ENCODE data around the gene PIGA. TPM values are rescaled to one million over a fixed set of nuclear protein-coding genes. Genes with fewer than 3 reads are reported as not detected.

The PIGA gene
- total and polyA plus RNA-seq, 8 donors, result 4.0 to 14.7 (median 9.1) TPM

DNA sequence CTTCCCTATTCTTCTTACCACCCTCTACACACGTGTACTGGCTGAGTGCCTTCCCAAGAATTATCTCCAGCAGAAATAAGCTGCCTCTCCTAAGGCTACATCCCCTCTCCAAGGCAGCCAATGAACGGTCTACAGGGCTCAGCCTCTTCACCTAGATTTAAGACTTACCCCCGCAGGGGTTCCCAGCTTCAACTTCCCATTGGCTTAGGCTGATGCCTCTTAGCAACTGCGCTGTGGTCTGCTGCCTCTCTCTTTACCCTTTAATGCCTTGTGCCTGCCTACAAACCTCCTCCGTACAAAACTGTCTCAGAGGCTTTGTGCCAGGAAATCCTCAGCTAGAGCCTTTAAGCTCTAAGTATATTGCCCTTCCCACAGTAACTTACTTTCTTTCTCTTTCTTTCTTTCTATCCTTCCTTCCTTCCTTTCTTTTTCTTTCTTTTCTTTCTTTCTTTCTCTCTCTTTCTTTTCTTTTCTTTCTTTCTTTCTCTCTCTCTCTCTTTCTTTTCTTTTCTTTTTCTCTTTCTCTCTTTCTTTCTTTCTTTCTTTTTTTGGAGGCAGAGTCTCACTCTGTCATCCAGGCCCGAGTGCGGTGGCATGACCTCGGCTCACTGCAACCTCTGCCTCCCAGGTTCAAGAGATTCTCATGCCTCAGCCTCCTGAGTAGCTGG, 15.1 kb upstream of the PIGA start:
- Histone ChIP-seq H3K4me3 (no peak overlapping the region), H3K4me1 (no peaks in the 10 kb centered on the region), H3K36me3 (no peaks in the 10 kb centered on the region), H3K9me3 (no peaks in the 10 kb centered on the region), H3K27ac (no peak overlapping the region), H3K27me3 (peaks cover 0 to 6% (median 2%) of the 10 kb centered on the region in 4 donors)
- 65 to 84% methylated on average over 8 of the region's 8 CpGs for WGBS, 2 donors
- FAIRE-seq, result no peak
- DNase-seq, result no peak
- TF ChIP-seq, protein P1, sequence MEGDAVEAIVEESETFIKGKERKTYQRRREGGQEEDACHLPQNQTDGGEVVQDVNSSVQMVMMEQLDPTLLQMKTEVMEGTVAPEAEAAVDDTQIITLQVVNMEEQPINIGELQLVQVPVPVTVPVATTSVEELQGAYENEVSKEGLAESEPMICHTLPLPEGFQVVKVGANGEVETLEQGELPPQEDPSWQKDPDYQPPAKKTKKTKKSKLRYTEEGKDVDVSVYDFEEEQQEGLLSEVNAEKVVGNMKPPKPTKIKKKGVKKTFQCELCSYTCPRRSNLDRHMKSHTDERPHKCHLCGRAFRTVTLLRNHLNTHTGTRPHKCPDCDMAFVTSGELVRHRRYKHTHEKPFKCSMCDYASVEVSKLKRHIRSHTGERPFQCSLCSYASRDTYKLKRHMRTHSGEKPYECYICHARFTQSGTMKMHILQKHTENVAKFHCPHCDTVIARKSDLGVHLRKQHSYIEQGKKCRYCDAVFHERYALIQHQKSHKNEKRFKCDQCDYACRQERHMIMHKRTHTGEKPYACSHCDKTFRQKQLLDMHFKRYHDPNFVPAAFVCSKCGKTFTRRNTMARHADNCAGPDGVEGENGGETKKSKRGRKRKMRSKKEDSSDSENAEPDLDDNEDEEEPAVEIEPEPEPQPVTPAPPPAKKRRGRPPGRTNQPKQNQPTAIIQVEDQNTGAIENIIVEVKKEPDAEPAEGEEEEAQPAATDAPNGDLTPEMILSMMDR (IDR thresholded peaks at IDR 0.05), result no peak
- intact Hi-C loops (cut with DNase I), result no loop called here
- no peak for ATAC-seq

DNA sequence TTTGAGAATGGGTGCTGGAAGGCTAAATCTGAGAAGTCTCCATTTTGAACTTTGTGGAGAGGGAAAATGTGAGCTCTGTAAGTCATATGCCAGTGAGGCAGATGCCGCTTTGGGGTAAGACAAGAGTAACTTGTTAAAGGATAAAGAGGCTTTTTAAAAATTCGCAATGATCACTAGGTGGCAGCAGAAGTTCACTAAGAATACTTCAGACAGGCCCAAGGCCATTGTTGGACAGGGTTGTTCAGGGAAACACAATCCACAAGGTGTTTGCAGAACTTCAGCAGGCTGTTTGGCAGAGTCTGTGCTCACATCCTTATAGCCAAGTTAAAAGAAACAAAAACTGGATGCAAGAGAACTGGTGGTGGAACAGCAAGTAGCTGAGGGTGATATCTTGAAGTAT, 13.7 kb upstream of the PIGA start:
- TF ChIP-seq, protein P1 (IDR thresholded peaks at IDR 0.05), result peak in 3 of 4 donors; percentile 11 to 42 (median 37)
- DNase-seq, result peak in 4 of 6 donors; percentile 19 to 44 (median 30)
- no peak overlapping the region for H3K4me3 ChIP-seq
- no peak overlapping the region for H3K27ac ChIP-seq
- H3K9me3 ChIP-seq, result no peaks in the 10 kb centered on the region
- intact Hi-C loops (cut with DNase I), result loop anchor here in 2 of 3 donors (5.0 kb wide), 1 partner anchor 118 kb away; no protein-coding TSS in a partner anchor
- H3K4me1 ChIP-seq, result no peaks in the 10 kb centered on the region
- no peaks in the 10 kb centered on the region for H3K36me3 ChIP-seq
- ATAC-seq, result peak; percentile 77 to 97 (median 94)
- peak; percentile 59 for FAIRE-seq
- 17 to 33% methylated on average over 2 of the region's 2 CpGs for WGBS, 2 donors
- no peaks in the 10 kb centered on the region for H3K27me3 ChIP-seq

DNA sequence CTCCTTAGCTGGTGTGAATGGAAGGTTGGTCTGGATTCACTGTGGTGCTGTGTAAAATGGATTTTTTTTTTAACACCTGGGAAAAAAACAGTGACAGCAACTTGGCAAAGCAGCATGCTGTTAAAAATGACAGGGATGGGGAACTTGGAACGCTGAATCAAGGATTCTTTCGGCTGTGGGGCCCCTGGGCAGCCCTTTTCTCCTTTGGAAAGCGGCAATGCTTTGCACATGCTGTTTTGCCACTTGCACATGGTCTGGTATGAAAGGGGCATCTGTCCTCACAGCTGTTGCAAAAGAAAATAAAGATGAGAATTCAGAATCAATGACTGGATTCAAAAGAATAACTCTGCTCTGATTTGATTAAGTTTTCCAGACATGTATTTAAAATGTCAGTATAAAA, 10.7 kb upstream of the PIGA start:
- 61 to 66% methylated on average over 3 of the region's 3 CpGs for WGBS, 2 donors
- Histone ChIP-seq H3K4me1 (no peaks in the 10 kb centered on the region), H3K27me3 (no peaks in the 10 kb centered on the region), H3K27ac (no peak overlapping the region), H3K36me3 (no peaks in the 10 kb centered on the region), H3K4me3 (no peak overlapping the region), H3K9me3 (no peaks in the 10 kb centered on the region)
- no peak for ATAC-seq
- no peak for DNase-seq
- TF ChIP-seq, protein P1 (IDR thresholded peaks at IDR 0.05), result no peak
- intact Hi-C loops (cut with DNase I), result loop anchor here in 2 of 3 donors (5.0 kb wide), 1 partner anchor 121 kb away; no protein-coding TSS in a partner anchor
- FAIRE-seq, result no peak

DNA sequence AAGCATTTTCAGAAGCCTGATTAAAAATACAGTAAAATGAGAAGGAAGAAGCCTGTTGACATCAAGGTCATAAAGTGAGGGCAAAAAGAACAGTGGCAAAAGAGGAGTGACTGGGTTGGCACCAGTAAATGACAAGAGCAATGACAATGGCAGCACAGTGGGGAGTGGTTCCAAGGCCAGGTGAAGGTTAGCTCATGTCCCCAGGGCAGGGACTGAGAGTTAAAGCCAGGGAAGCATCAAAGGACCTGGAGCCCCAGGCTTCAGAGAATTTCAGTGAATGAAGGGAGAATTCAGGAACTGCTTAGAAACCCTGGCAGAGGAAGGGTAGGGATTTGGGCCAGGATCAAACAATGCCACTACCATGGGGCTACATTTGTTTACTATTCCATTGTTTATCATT, 8.8 kb upstream of the PIGA start:
- TF ChIP-seq, protein P1 (IDR thresholded peaks at IDR 0.05), result no peak
- ATAC-seq, result no peak
- H3K4me3 ChIP-seq, result no peak overlapping the region
- no peaks in the 10 kb centered on the region for H3K4me1 ChIP-seq
- no peak for DNase-seq
- FAIRE-seq, result no peak
- intact Hi-C loops (cut with DNase I), result no loop called here
- no peak overlapping the region for H3K27ac ChIP-seq
- H3K27me3 ChIP-seq, result peaks cover 0 to 8% (median 0%) of the 10 kb centered on the region in 4 donors
- H3K9me3 ChIP-seq, result no peaks in the 10 kb centered on the region
- no peaks in the 10 kb centered on the region for H3K36me3 ChIP-seq

DNA sequence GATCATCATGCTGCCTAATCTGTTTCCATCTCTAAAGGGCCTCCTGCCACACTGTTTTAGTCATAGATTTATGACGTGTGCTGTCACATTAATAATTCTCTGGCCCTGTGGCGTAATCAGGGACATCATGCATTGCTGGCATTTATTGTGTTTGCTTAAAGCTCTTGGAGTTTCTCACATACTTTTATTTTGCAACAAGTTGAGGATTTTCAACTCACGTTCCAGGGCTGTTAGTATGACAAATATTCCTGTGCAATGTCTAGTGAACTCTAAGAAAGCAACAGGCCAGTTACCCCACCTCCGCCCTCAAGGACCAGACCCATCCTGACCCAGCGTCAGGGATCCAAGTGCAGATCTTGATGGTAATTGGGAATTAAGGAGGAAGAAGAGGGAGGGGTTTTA, 7.8 kb upstream of the PIGA start:
- Histone ChIP-seq H3K4me1 (no peaks in the 10 kb centered on the region), H3K36me3 (no peaks in the 10 kb centered on the region), H3K9me3 (no peaks in the 10 kb centered on the region), H3K27me3 (peaks cover 0 to 14% (median 0%) of the 10 kb centered on the region in 4 donors), H3K27ac (no peak overlapping the region), H3K4me3 (no peak overlapping the region)
- WGBS, 2 donors, result 41 to 56% methylated on average over 5 of the region's 5 CpGs
- FAIRE-seq (no peak), ATAC-seq (peak in 3 of 4 donors; percentile 32 to 68 (median 47)), DNase-seq (peak in 1 of 6 donors; percentile 23)
- intact Hi-C loops (cut with DNase I), result no loop called here
- TF ChIP-seq, protein P1 (IDR thresholded peaks at IDR 0.05), result no peak
